Smooth muscle cell (in vitro differentiated cells): ENCODE results near the gene RPS6KA2. TPM values are rescaled to one million over a fixed set of nuclear protein-coding genes. Genes with fewer than 3 reads are reported as not detected.
A peak's percentile ranks its signal among the peaks of the same experiment; 100 is the strongest.

Experiments
- DNase-seq: peaks from one replicate; lab custom pipeline; 2025; ENCODE audit not compliant: unreplicated experiment; lab: John Stamatoyannopoulos, UW
- H2AFZ ChIP-seq: fragments of 200-600 bp; sonication (generic); 2 replicates; pipeline ENCODE4 v1.6.0; 2016; ENCODE audit warnings: antibody characterized with exemption, low read depth, mild to moderate bottlenecking
- H3F3A ChIP-seq: fragments of 200-600 bp; sonication (generic); 2 replicates; pipeline ENCODE4 v1.6.0; 2017; ENCODE audit warnings: antibody characterized with exemption, low read depth
- H3K27ac ChIP-seq: fragments of 200-600 bp; sonication (generic); 2 replicates; pipeline ENCODE4 v1.5.1; 2016; ENCODE audit warnings: low read depth, mild to moderate bottlenecking
- H3K27me3 ChIP-seq: fragments of 200-600 bp; sonication (generic); 2 replicates; pipeline ENCODE4 v1.6.1; 2016; ENCODE audit warnings: low read depth, mild to moderate bottlenecking
- H3K36me3 ChIP-seq: fragments of 200-600 bp; sonication (generic); 2 replicates; pipeline ENCODE4 v1.5.1; 2016; ENCODE audit warnings: low read depth
- H3K4me1 ChIP-seq: fragments of 200-600 bp; sonication (generic); 2 replicates; pipeline ENCODE4 v1.5.1; 2016; ENCODE audit warnings: low read depth
- H3K4me2 ChIP-seq: fragments of 200-600 bp; sonication (generic); 2 replicates; pipeline ENCODE4 v1.6.0; 2016; ENCODE audit warnings: mild to moderate bottlenecking
- H3K4me3 ChIP-seq: fragments of 200-600 bp; sonication (generic); 2 replicates; pipeline ENCODE4 v1.5.1; 2016; ENCODE audit warnings: mild to moderate bottlenecking
- H3K79me2 ChIP-seq: fragments of 200-600 bp; sonication (generic); 2 replicates; pipeline ENCODE4 v1.6.0; 2016; ENCODE audit warnings: low read depth, mild to moderate bottlenecking
- H3K9ac ChIP-seq: fragments of 200-600 bp; sonication (generic); 2 replicates; pipeline ENCODE4 v1.6.0; 2016; ENCODE audit warnings: low read depth
- H3K9me3 ChIP-seq: fragments of 200-600 bp; sonication (generic); replicated peaks from 2 replicates; pipeline ENCODE4 v1.5.1; 2016; ENCODE audit warnings: low read depth
- H4K20me1 ChIP-seq: fragments of 200-600 bp; sonication (generic); 2 replicates; pipeline ENCODE4 v1.6.0; 2016; ENCODE audit warnings: low read depth
- CTCF ChIP-seq: fragments of 200-600 bp; sonication (generic); IDR thresholded peaks from 2 replicates; pipeline ENCODE4 v1.5.1; 2017; ENCODE audit warnings: borderline replicate concordance, mild to moderate bottlenecking, antibody characterized with exemption; ENCODE audit not compliant: insufficient read depth, poor library complexity, severe bottlenecking
- WGBS: methylation state at CpG from one replicate; pipeline ENCODE4 v1.1.7; 2016; ENCODE audit warnings: low lambda C conversion rate; 5-methylcytosine and 5-hydroxymethylcytosine counted together
- polyA plus RNA-seq: library from polyadenylated mRNA; unstranded; fragments of >200 nt; fragmentation: Nextera tagmentation; extraction: Ambion mirVana; gene quantifications from 2 replicates; pipeline ENCODE4 v1.2.1, GENCODE V29; 2016
- total RNA-seq: library from RNA; depleted of rRNA; stranded (reverse); fragments of >200 nt; gene quantifications from 2 replicates; pipeline ENCODE4 v1.2.3, GENCODE V29; 2014

The RPS6KA2 gene
- total and polyA plus RNA-seq, 2 experiments from 2014 or later = 7.8 to 10.4 TPM

GRCh38 chr6:166520905-166521834 is 105.9 kb downstream of the RPS6KA2 start:
- Histone ChIP-seq H3K27ac (no peak overlapping the region), H3K9me3 (no peaks in the 10 kb centered on the region), H3K4me2 (no peak overlapping the region), H4K20me1 (no peaks in the 10 kb centered on the region), H3K27me3 (no peaks in the 10 kb centered on the region), H3K9ac (no peak overlapping the region), H2AFZ (no peak overlapping the region), H3K36me3 (no peaks in the 10 kb centered on the region), H3K4me3 (no peak overlapping the region), H3K79me2 (no peaks in the 10 kb centered on the region), H3K4me1 (no peaks in the 10 kb centered on the region), H3F3A (no peaks in the 10 kb centered on the region)
- DNase-seq = no peak
- 95% methylated on average over 10 of the region's 10 CpGs for WGBS
- TF ChIP-seq CTCF = no peak

DNA sequence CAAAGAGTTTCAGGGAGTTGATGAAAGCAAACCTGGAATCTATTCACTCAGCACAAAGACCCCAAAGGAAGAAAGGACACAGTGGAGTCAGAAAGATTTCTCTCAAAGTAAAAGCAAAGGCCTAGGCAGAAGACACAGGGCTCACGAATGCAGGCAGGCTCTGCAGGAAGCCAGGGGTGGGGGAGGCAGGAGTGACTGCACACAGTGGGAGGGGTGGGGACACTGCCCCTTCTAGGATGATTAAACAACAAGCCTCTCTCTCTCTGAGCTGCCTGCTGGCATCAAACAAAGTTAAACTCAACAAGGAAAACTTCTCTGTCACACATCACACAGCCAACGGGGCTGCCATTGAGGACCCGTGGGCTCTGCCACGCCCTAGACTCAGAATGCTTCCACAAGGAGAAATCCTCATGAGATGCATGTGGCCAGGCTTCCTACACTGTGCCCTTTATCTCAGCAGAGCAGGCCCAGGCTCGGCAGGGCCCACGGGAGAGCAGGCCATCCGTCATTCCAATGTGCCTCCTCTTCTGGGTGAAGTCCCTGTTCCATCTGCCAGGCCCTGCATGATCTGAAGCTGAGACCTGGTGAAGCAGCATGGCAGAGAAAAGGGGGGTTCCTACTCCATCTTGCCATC is 110.7 kb downstream of the RPS6KA2 start:
- DNase-seq = no peak
- Histone ChIP-seq H3K79me2 (no peaks in the 10 kb centered on the region), H3K27me3 (no peaks in the 10 kb centered on the region), H3K36me3 (no peaks in the 10 kb centered on the region), H3K4me2 (no peak overlapping the region), H2AFZ (no peak overlapping the region), H4K20me1 (no peaks in the 10 kb centered on the region), H3K9ac (no peak overlapping the region), H3K9me3 (no peaks in the 10 kb centered on the region), H3F3A (no peaks in the 10 kb centered on the region), H3K4me1 (no peaks in the 10 kb centered on the region), H3K27ac (no peak overlapping the region), H3K4me3 (no peak overlapping the region)
- TF ChIP-seq CTCF = no peak
- 82% methylated on average over 7 of the region's 7 CpGs for WGBS

GRCh38 chr6:166515072-166515810 is 111.8 kb downstream of the RPS6KA2 start:
- no peak overlapping the region for H3K4me2 ChIP-seq
- no peak overlapping the region for H3K27ac ChIP-seq

More at GRCh38 chr6:166515072-166515810, 111.8 kb downstream of the RPS6KA2 start:
- H4K20me1 ChIP-seq = no peaks in the 10 kb centered on the region
- H3K79me2 ChIP-seq = no peaks in the 10 kb centered on the region
- no peak for DNase-seq
- H3F3A ChIP-seq = no peaks in the 10 kb centered on the region
- WGBS = 45% methylated on average over 11 of the region's 11 CpGs
- no peaks in the 10 kb centered on the region for H3K36me3 ChIP-seq
- no peaks in the 10 kb centered on the region for H3K9me3 ChIP-seq
- H3K9ac ChIP-seq = no peak overlapping the region
- H3K27me3 ChIP-seq = no peaks in the 10 kb centered on the region
- peak; percentile 38 for TF ChIP-seq CTCF
- no peaks in the 10 kb centered on the region for H3K4me1 ChIP-seq
- no peak overlapping the region for H3K4me3 ChIP-seq
- no peak overlapping the region for H2AFZ ChIP-seq
